K562 (cell line): ENCODE data around the gene CRYBB1. TPM values are rescaled to one million over a fixed set of nuclear protein-coding genes. Genes with fewer than 3 reads are reported as not detected.

Experiments used
- ATAC-seq: fragments of 200-7000 bp; cut with Tn5 transposase; 3 replicates; pipeline ENCODE4 v1.9.1; 2020; ENCODE audit warnings: moderate library complexity
- BruUV-seq: library from RNA; stranded (reverse); fragments of 400-500 nt; replicated peaks from 2 replicates; lab custom pipeline; 2021; lab: Mats Ljungman, UMichigan
- CTCF ChIA-PET: fragments of 300-600 bp; formaldehyde crosslinking; extraction: SDS; loops from one replicate; lab custom pipeline; 2021; ENCODE audit warnings: low intra/inter-chr PET ratio; lab: Yijun Ruan, JAX
- POLR2A ChIA-PET: fragments of 300-600, 350-650 bp; sonication (Branson Sonifier 250); formaldehyde crosslinking; extraction: SDS; loops from one replicate; lab custom pipeline; 2021; ENCODE audit warnings: antibody characterized with exemption, inconsistent platforms; lab: Yijun Ruan, JAX
- DNase-seq, 4 experiments: peaks; one replicate each; pipeline versions ENCODE4 v3.0.0 to v3.0.0-alpha.2; 2011 to 2018; ENCODE audit warnings: low spot score in 3 of 4, mixed read lengths in 3 of 4; ENCODE audit errors: extremely low read depth in 1 of 4
- FAIRE-seq: peaks from 2 replicates; lab custom pipeline; 2011; peaks lifted over from hg19 to GRCh38; lab: Jason Lieb, UNC
- H2AFZ ChIP-seq: 2 replicates; pipeline ENCODE4 v1.6.0; 2011; ENCODE audit warnings: low read depth, low read length, control low read depth, inconsistent platforms
- H3K27ac ChIP-seq: fragments of 200-600 bp; 3 replicates; pipeline ENCODE4 v1.8.0; 2011; ENCODE audit warnings: low read depth, mild to moderate bottlenecking, control low read depth, inconsistent platforms, low read length, moderate library complexity, mixed read lengths; ENCODE audit errors: extremely low read depth
- H3K27me3 ChIP-seq, 2 experiments: fragments of 300-600 bp in 1 of 2; 2 replicates in 1 of 2; 3 replicates in 1 of 2; pipeline versions ENCODE4 v1.6.0 to v1.8.0; 2011; ENCODE audit warnings: inconsistent platforms in 2 of 2, low read length in 2 of 2, mild to moderate bottlenecking in 1 of 2, mixed read lengths in 1 of 2, moderate library complexity in 1 of 2; ENCODE audit not compliant: control insufficient read depth in 2 of 2, insufficient read depth in 2 of 2
- H3K36me3 ChIP-seq: fragments of 300-600 bp; 3 replicates; pipeline ENCODE4 v1.8.0; 2011; ENCODE audit warnings: mild to moderate bottlenecking, low read length, inconsistent platforms; ENCODE audit not compliant: control insufficient read depth, insufficient read depth
- H3K4me1 ChIP-seq, 2 experiments: fragments of 200-600 bp in 1 of 2; replicated peaks in 1 of 2; 2 replicates in 1 of 2; 3 replicates in 1 of 2; pipeline versions ENCODE4 v1.5.1 to v1.8.0; 2011; ENCODE audit warnings: inconsistent platforms in 2 of 2, low read length in 2 of 2, mild to moderate bottlenecking in 1 of 2, mixed read lengths in 1 of 2, moderate library complexity in 1 of 2; ENCODE audit not compliant: control insufficient read depth in 2 of 2, insufficient read depth in 2 of 2
- H3K4me2 ChIP-seq: 2 replicates; pipeline ENCODE4 v1.6.1; 2011; ENCODE audit warnings: low read length, control low read depth, inconsistent platforms, mixed read lengths; ENCODE audit not compliant: insufficient read depth
- H3K4me3 ChIP-seq: fragments of 200-600 bp; sonication (generic), shearing (Covaris generic); 2 replicates; pipeline ENCODE4 v1.5.1; 2016; ENCODE audit warnings: control low read depth, inconsistent platforms
- H3K79me2 ChIP-seq: fragments of 200-600 bp; 3 replicates; pipeline ENCODE4 v1.8.0; 2011; ENCODE audit warnings: low read length, inconsistent platforms; ENCODE audit not compliant: control insufficient read depth, insufficient read depth
- H3K9ac ChIP-seq, 2 experiments: 2 replicates each; pipeline versions ENCODE4 v1.6.0 to v1.6.1; 2011; ENCODE audit warnings: low read depth in 2 of 2, low read length in 2 of 2, control low read depth in 1 of 2, inconsistent platforms in 1 of 2, mild to moderate bottlenecking in 1 of 2, mixed read lengths in 1 of 2; ENCODE audit not compliant: insufficient read depth in 1 of 2
- H3K9me1 ChIP-seq: one replicate; pipeline ENCODE4 v1.6.0; 2011; ENCODE audit warnings: inconsistent platforms, mild to moderate bottlenecking, low read length, moderate library complexity; ENCODE audit not compliant: control insufficient read depth, insufficient read depth
- H3K9me3 ChIP-seq: replicated peaks from 2 replicates; pipeline ENCODE4 v1.5.1; 2011; ENCODE audit warnings: low read depth, low read length, inconsistent platforms; ENCODE audit not compliant: control insufficient read depth, insufficient read depth
- H4K20me1 ChIP-seq: replicated peaks from 2 replicates; pipeline ENCODE4 v1.6.1; 2011; ENCODE audit warnings: low read length, inconsistent platforms, mixed read lengths; ENCODE audit not compliant: control insufficient read depth, insufficient read depth
- CHCHD3 ChIP-seq: fragments of 250-450 bp; sonication (Bioruptor Pico); IDR thresholded peaks from 2 replicates; pipeline ENCODE4 v2.1.2; 2022; ENCODE audit warnings: mild to moderate bottlenecking
- DPF2 ChIP-seq: fragments of 450-650 bp; IDR thresholded peaks from 2 replicates; pipeline ENCODE4 v1.6.1; 2016
- EGR1 ChIP-seq: fragments of 450-650 bp; conservative IDR thresholded peaks from 2 replicates; pipeline ENCODE4 v1.6.1; 2017; ENCODE audit warnings: mild to moderate bottlenecking
- ESRRA ChIP-seq: fragments of 450-650 bp; IDR thresholded peaks from 2 replicates; pipeline ENCODE4 v1.6.1; 2014; ENCODE audit warnings: low read depth, mild to moderate bottlenecking, moderate library complexity, borderline replicate concordance
- ETS2 ChIP-seq: IDR thresholded peaks from 2 replicates; pipeline ENCODE4 v1.6.1; 2016; ENCODE audit warnings: borderline replicate concordance, missing genetic modification characterization, mild to moderate bottlenecking, moderate library complexity, missing compliant biosample characterization; ENCODE audit not compliant: poor library complexity, severe bottlenecking
- EZH2 ChIP-seq: IDR thresholded peaks from 2 replicates; pipeline ENCODE4 v1.6.1; 2012; ENCODE audit warnings: low read depth, mild to moderate bottlenecking, inconsistent platforms, low read length, borderline replicate concordance
- HDAC1 ChIP-seq, 2 experiments: fragments of 450-650 bp; IDR thresholded peaks; 2 replicates each; pipeline ENCODE4 v1.6.1; 2016 to 2017; ENCODE audit warnings: inconsistent platforms in 1 of 2, mild to moderate bottlenecking in 1 of 2, moderate library complexity in 1 of 2
- HMGN3 ChIP-seq: IDR thresholded peaks from 2 replicates; pipeline ENCODE4 v1.6.1; 2011; ENCODE audit warnings: borderline replicate concordance, low read depth, mild to moderate bottlenecking, mixed read lengths, low read length; ENCODE audit not compliant: insufficient read length; ENCODE audit errors: extremely low read depth
- KLF6 ChIP-seq: fragments of 250-450 bp; sonication (Bioruptor Pico); IDR thresholded peaks from 2 replicates; pipeline ENCODE4 v1.4.0; 2020; ENCODE audit warnings: mild to moderate bottlenecking, moderate library complexity, borderline replicate concordance
- PTBP1 ChIP-seq: fragments of 200-400 bp; formaldehyde crosslinking; IDR thresholded peaks from 2 replicates; pipeline ENCODE4 v1.6.1; 2017; ENCODE audit warnings: low read depth, low read length
- RB1 ChIP-seq: fragments of 450-650 bp; IDR thresholded peaks from 2 replicates; pipeline ENCODE4 v1.6.1; 2017; ENCODE audit warnings: low read depth, mild to moderate bottlenecking
- RBBP5 ChIP-seq: fragments of 200-600 bp; sonication (generic); IDR thresholded peaks from 2 replicates; pipeline ENCODE4 v1.6.1; 2012; ENCODE audit warnings: borderline replicate concordance, mild to moderate bottlenecking, low read length, control low read depth, inconsistent platforms; ENCODE audit not compliant: insufficient read depth, poor library complexity, severe bottlenecking
- SAFB ChIP-seq: fragments of 200-400 bp; formaldehyde crosslinking; IDR thresholded peaks from 2 replicates; pipeline ENCODE4 v1.6.1; 2017; ENCODE audit warnings: low read depth, low read length, borderline replicate concordance
- SAP30 ChIP-seq: fragments of 200-600 bp; sonication (generic); IDR thresholded peaks from 2 replicates; pipeline ENCODE4 v1.6.1; 2012; ENCODE audit warnings: borderline replicate concordance, low read depth, mild to moderate bottlenecking, moderate library complexity, low read length, control low read depth, inconsistent platforms; ENCODE audit not compliant: insufficient read depth, poor library complexity, severe bottlenecking
- ZNF507 ChIP-seq: conservative IDR thresholded peaks from 2 replicates; pipeline ENCODE4 v1.6.1; 2017; ENCODE audit warnings: missing genetic modification characterization, missing compliant biosample characterization
- ZSCAN32 ChIP-seq: fragments of 450-650 bp; formaldehyde crosslinking; IDR thresholded peaks from 2 replicates; pipeline ENCODE4 v1.4.0; 2020; ENCODE audit warnings: mild to moderate bottlenecking, moderate library complexity
- whole genome bisulfite sequencing: fragments of 100-300 bp; shearing (Covaris generic); methylation state at CpG from one replicate; pipeline ENCODE4 v1.1.6; 2016; ENCODE audit warnings: low coverage, mixed read lengths; ENCODE audit not compliant: insufficient coverage; ENCODE audit errors: missing lambda C conversion rate; 5-methylcytosine and 5-hydroxymethylcytosine counted together
- in situ Hi-C: fragments of 300-500 bp; cut with MboI; formaldehyde crosslinking; loops from 4 replicates; pipeline ENCODE4 v1.15.0; 2018; ENCODE audit warnings: inconsistent platforms, mixed read lengths
- intact Hi-C: fragments of 100-400 bp; cut with micrococcal nuclease; formaldehyde crosslinking; loops from 2 replicates; pipeline ENCODE4 v1.14.2; 2022
- polyA plus RNA-seq, 8 experiments: library from polyadenylated mRNA; depleted of rRNA in 4 of 8; stranded (reverse) in 5 of 8; unstranded in 3 of 8; fragments of >200 nt; fragmentation: Nextera tagmentation in 2 of 8; fragmentation: Illumina TruSeq in 1 of 8; extraction: Ambion mirVana in 2 of 8; extraction: Trizol in 1 of 8; gene quantifications; 2 replicates each; pipeline versions ENCODE4 v1.2.1 to v1.2.3, GENCODE V29; 2011 to 2014; ENCODE audit warnings: inconsistent platforms in 1 of 8, missing spikeins in 1 of 8
- total RNA-seq, 7 experiments: library from RNA; depleted of rRNA in 6 of 7; stranded (reverse); fragments of >200 nt in 6 of 7; fragmentation: Illumina TruSeq in 2 of 7; extraction: Trizol in 2 of 7; gene quantifications; 2 replicates each; pipeline versions ENCODE4 v1.2.1 to v1.2.3, GENCODE V29; 2011 to 2021; ENCODE audit warnings: low replicate concordance in 1 of 7
- TF ChIP-seq, protein P1 (sequence below): fragments of 450-650 bp; IDR thresholded peaks from 2 replicates; pipeline ENCODE4 v1.6.1; 2016; ENCODE audit warnings: mild to moderate bottlenecking
- TF ChIP-seq, protein P2 (sequence below), 2 experiments: fragments of 450-650 bp; conservative IDR thresholded peaks; 2 replicates each; pipeline ENCODE4 v1.6.1; 2017; ENCODE audit warnings: mild to moderate bottlenecking in 2 of 2, moderate library complexity in 2 of 2

CRYBB1 gene
- total and polyA plus RNA-seq, 9 of the 15 experiments (the other 6 are each of a cell fraction or from before 2014, with no cell fraction given): 0.16 to 0.45 (median 0.33) TPM; not detected in 2

DNA sequence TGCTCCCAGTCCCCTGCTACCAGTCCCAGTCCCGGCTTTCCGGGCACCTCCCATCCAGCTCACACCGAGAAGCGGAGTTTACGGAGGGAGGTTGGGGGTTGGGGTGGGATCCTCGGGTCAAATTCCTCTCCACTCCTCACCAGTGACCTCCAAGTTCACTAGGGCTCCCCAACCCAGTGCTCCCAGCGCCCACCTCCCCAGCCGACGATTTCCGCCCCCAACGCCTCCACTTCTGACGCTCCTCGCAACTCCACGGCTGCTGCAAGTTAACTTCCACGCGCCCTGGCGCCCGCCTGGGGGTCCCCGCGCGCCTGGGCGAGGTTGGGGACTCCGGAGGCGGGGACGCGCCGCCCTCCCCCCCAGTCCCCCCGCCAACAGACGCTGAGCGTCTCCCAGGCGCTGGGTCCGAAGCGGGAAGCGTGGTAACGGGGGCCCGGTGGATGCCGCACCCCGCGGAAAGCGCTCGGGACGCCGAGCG lies 28.4 kb downstream of the CRYBB1 start:
- DNase-seq: peak in 3 of 4 experiments; percentile 39 to 63 (median 61)
- BruUV-seq: no TSS peak
- intact Hi-C loops (loop anchor here (10.0 kb wide), 1 partner anchor 105 kb away; the partner anchor contains the start of genes HPS4 and SRRD), in situ Hi-C loops (no loop called here)
- Histone ChIP-seq H2AFZ (no peak overlapping the region), H3K9ac (peak overlapping the region; percentile 78 to 96), H3K9me3 (no peaks in the 10 kb centered on the region), H3K4me2 (peak overlapping the region; percentile 97), H3K36me3 (peaks cover 36% of the 10 kb centered on the region), H3K27me3 (no peaks in the 10 kb centered on the region), H3K9me1 (no peaks in the 10 kb centered on the region), H4K20me1 (peaks cover 10% of the 10 kb centered on the region; the same call in 1 of the 2 replicates), H3K4me1 (peaks cover 24 to 31% of the 10 kb centered on the region in 2 experiments), H3K27ac (peak overlapping the region; percentile 88), H3K4me3 (peak overlapping the region; percentile 93), H3K79me2 (peaks cover 58% of the 10 kb centered on the region)
- POLR2A ChIA-PET: interaction anchor here (0.6 kb wide), 1 partner anchor 39 kb away, joined by 3 read pairs; no protein-coding TSS in a partner anchor
- 0% methylated on average over 10 of the region's 44 CpGs for WGBS
- FAIRE-seq: no peak
- ATAC-seq: peak; percentile 54
- CTCF ChIA-PET: no interaction called here
- TF ChIP-seq RB1 (peak; percentile 31; the same call in 1 of the 2 replicates), EGR1 (0 out of 2 replicates have a peak, but pooled peaks have one; percentile 5), ESRRA (0 out of 2 replicates have a peak, but pooled peaks have one; percentile 4), SAP30 (peak; percentile 57), HDAC1 (IDR thresholded peaks at IDR 0.05) (0 out of 4 replicates have a peak, but pooled peaks of 1 of the 2 experiments have one; percentile 23), DPF2 (no peak), SAFB (peak; percentile 51), ETS2 (tag) (no peak), ZSCAN32 (CRISPR knock-in tag) (no peak), CHCHD3 (CRISPR knock-in tag) (no peak), HMGN3 (peak; percentile 5), KLF6 (no peak), PTBP1 (no peak), EZH2 (no peak), RBBP5 (peak; percentile 75), ZNF507 (no peak)
- TF ChIP-seq, protein P1, sequence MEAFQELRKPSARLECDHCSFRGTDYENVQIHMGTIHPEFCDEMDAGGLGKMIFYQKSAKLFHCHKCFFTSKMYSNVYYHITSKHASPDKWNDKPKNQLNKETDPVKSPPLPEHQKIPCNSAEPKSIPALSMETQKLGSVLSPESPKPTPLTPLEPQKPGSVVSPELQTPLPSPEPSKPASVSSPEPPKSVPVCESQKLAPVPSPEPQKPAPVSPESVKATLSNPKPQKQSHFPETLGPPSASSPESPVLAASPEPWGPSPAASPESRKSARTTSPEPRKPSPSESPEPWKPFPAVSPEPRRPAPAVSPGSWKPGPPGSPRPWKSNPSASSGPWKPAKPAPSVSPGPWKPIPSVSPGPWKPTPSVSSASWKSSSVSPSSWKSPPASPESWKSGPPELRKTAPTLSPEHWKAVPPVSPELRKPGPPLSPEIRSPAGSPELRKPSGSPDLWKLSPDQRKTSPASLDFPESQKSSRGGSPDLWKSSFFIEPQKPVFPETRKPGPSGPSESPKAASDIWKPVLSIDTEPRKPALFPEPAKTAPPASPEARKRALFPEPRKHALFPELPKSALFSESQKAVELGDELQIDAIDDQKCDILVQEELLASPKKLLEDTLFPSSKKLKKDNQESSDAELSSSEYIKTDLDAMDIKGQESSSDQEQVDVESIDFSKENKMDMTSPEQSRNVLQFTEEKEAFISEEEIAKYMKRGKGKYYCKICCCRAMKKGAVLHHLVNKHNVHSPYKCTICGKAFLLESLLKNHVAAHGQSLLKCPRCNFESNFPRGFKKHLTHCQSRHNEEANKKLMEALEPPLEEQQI: no peak
- TF ChIP-seq, protein P2, sequence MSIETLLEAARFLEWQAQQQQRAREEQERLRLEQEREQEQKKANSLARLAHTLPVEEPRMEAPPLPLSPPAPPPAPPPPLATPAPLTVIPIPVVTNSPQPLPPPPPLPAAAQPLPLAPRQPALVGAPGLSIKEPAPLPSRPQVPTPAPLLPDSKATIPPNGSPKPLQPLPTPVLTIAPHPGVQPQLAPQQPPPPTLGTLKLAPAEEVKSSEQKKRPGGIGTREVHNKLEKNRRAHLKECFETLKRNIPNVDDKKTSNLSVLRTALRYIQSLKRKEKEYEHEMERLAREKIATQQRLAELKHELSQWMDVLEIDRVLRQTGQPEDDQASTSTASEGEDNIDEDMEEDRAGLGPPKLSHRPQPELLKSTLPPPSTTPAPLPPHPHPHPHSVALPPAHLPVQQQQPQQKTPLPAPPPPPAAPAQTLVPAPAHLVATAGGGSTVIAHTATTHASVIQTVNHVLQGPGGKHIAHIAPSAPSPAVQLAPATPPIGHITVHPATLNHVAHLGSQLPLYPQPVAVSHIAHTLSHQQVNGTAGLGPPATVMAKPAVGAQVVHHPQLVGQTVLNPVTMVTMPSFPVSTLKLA (conservative IDR thresholded peaks at IDR 0.05): peak in 1 of 2 experiments; percentile 14; a peak in 1 of 4 replicates
